ENCODE data around the gene VPS8.

Gene VPS8

GRCh38 chr3:184813357-184813756 is 1.4 kb downstream of the VPS8 start:
- TF ChIP-seq, protein P1, sequence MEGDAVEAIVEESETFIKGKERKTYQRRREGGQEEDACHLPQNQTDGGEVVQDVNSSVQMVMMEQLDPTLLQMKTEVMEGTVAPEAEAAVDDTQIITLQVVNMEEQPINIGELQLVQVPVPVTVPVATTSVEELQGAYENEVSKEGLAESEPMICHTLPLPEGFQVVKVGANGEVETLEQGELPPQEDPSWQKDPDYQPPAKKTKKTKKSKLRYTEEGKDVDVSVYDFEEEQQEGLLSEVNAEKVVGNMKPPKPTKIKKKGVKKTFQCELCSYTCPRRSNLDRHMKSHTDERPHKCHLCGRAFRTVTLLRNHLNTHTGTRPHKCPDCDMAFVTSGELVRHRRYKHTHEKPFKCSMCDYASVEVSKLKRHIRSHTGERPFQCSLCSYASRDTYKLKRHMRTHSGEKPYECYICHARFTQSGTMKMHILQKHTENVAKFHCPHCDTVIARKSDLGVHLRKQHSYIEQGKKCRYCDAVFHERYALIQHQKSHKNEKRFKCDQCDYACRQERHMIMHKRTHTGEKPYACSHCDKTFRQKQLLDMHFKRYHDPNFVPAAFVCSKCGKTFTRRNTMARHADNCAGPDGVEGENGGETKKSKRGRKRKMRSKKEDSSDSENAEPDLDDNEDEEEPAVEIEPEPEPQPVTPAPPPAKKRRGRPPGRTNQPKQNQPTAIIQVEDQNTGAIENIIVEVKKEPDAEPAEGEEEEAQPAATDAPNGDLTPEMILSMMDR (IDR thresholded peaks at IDR 0.05; ENCODE audit: extremely low read depth, missing control alignments): no peak
- DNase-seq (ENCODE audit: low spot score): no peak

GRCh38 chr3:184814214-184814613 is 2.2 kb downstream of the VPS8 start:
- DNase-seq (ENCODE audit: low spot score): no peak
- TF ChIP-seq, protein P1 (IDR thresholded peaks at IDR 0.05; ENCODE audit: extremely low read depth, missing control alignments): no peak

GRCh38 chr3:184815046-184815930 is 3.3 kb downstream of the VPS8 start:
- TF ChIP-seq, protein P1 (IDR thresholded peaks at IDR 0.05; ENCODE audit: extremely low read depth, missing control alignments): no peak
- no peak for DNase-seq (ENCODE audit: low spot score)

GRCh38 chr3:184816614-184817013 is 4.6 kb downstream of the VPS8 start:
- no peak for DNase-seq (ENCODE audit: low spot score)
- TF ChIP-seq, protein P1 (IDR thresholded peaks at IDR 0.05; ENCODE audit: extremely low read depth, missing control alignments): no peak

GRCh38 chr3:184820525-184820924 is 8.6 kb downstream of the VPS8 start:
- no peak for DNase-seq (ENCODE audit: low spot score)
- TF ChIP-seq, protein P1 (IDR thresholded peaks at IDR 0.05; ENCODE audit: extremely low read depth, missing control alignments): no peak

- DNase-seq (ENCODE audit: low spot score): no peak
- TF ChIP-seq, protein P1 (IDR thresholded peaks at IDR 0.05; ENCODE audit: extremely low read depth, missing control alignments): no peak
Observed at GRCh38 chr3:184821034-184821433, 9.1 kb downstream of the VPS8 start.

GRCh38 chr3:184822081-184822480 is 10.1 kb downstream of the VPS8 start:
- TF ChIP-seq, protein P1 (IDR thresholded peaks at IDR 0.05; ENCODE audit: extremely low read depth, missing control alignments): no peak
- DNase-seq (ENCODE audit: low spot score): no peak
